Measurements from ENCODE around the gene LRCOL1.
"Not testable (repeated sequence)": the region's sequence is repeated elsewhere in the genome, so short reads cannot be mapped to it uniquely, and the experiment has no call there.

Gene LRCOL1

DNA sequence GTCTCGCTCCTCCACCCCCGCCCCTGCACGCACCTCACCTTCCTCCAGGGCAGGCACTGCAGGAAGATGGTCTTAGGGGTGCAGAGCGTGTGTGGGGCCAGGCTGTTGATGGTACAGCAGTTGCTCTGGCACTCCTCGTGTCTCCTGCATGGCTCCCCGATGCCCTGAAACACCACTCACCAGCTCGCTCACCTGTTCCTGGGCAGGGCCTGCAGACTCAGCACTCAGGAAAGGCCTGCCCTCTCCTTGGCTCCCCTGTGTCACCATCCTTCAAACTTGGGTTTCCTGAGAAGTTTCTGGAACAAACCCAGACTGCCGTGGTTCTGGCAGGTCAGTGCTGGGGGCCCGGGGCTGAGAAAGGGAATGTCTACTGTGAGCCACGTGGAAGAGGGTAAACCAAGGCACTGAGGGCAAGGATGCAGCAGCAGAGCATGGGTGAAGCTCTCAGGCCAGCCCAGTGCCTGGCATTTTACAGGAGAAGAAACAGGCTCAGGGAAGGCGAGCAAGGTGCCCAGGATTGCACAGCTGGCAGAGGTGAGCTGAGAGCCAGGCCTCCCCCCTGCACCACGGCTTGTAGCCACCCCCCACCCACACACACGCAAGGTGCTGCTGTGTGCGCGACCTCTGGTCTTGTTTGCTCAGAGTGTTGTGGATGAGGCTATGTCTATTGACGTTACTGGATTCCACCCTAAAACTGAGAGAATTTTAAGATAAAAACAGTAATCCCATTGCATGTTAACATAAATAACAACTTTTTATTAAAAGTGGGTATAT lies 5.5 kb downstream of the LRCOL1 start:
- in situ Hi-C loops (cut with MboI; ENCODE audit: low pct_unique_long_range_greater_than_20kb, low sequenced_read_pairs): no loop called here
- no peak for DNase-seq

DNA sequence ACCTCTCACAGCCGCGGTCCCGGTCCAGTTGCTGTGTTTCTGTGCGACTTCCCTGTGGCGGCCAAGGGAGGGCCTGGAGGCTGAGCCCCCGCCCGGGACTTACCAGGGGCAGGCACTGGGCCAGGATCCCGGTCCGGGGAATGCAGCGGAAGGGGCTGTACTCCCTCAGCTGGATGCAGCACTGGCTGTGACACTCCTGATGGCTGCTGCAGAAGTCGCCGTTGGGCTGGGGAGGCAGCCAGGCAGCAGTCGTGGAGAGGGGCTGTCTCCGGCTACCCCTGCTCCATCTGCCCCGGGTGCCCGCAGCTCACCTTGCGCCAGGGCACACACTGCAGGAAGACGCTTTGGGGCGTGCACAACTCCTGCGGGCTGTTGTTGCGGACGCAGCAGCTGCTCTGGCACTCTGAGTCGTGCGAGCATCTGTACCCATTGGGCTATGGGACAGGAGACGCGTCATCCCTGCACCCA lies 6.2 kb downstream of the LRCOL1 start:
- DNase-seq: no peak
- in situ Hi-C loops (cut with MboI; ENCODE audit: low pct_unique_long_range_greater_than_20kb, low sequenced_read_pairs): no loop called here

DNA sequence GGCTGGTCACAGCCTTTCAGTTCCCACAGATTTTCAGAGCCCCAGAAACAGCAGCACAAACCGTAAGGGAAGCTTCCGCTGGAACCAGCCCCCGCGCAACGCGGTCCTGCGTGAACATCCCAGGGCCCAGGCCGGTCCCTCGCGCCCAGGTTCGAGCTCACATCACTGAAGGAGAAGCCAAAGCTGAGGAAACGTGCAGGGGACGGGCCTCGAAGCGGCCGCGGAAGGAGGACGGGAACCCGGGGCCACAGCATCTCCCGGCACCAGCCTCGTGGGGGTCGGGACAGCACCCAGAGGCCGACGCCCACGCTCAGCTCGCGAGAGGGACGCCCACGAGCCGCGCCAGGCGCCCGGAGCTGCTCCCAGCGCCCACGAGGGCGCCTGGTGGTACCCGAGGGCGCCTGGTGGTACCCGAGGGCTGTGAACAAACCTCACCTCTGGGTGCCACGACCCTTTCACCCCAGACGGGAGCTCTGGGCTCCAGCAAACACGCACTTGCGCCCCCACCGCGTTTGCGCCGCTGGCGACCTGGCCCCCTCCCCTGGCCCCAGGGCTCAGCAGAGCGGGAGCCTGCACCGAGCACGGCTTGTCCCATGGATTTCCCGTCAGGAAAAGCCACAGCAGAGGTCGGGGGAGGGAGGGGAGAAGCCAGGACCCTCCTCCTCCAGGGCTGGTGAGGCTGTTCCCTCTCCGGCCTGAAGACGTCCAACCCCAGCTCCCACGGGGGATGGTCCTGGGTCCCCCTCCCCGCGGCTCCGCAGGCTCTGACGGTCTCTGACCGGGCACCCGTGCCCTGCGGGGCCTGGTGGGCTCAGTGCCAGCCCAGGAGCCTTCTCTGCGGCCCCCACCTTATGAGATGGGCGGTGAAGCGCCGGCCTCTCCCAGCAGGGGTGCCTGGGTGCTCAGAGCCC lies 6.9 kb downstream of the LRCOL1 start:
- in situ Hi-C loops (cut with MboI; ENCODE audit: low pct_unique_long_range_greater_than_20kb, low sequenced_read_pairs): no loop called here
- no peak for DNase-seq

DNA sequence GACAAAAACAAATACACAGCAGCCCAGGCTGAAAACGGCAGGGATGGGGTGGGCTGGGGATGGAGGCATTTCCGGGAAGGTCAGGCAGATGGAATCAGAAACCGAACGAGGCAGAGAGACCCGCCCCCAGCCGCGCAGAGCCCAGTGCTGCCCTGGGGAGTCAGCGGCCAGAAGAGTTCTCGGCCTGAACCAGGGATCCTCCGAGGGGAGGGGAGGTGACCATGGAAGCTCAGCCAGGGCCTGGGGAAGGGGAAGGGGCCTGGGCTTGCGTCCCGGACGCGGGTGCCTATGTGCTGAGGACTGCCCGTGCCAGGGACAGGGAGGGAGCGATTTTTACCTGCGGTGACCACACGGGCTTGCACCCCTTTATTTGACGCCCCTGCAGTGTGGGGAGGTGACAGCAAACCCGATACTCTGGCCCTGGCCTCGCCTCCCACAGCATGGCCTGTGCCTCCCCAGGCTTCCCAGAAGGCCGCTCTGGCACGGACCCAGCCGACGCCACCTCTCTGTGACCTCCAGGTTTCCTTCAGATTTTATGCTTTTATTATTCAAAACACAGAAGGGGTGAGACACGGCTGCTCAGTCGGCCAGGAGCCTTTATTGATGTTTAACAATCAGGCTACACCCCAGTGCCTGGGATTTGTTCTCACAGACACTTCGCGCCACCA lies 7.7 kb downstream of the LRCOL1 start:
- in situ Hi-C loops (cut with MboI; ENCODE audit: low pct_unique_long_range_greater_than_20kb, low sequenced_read_pairs): no loop called here
- DNase-seq: no peak

DNA sequence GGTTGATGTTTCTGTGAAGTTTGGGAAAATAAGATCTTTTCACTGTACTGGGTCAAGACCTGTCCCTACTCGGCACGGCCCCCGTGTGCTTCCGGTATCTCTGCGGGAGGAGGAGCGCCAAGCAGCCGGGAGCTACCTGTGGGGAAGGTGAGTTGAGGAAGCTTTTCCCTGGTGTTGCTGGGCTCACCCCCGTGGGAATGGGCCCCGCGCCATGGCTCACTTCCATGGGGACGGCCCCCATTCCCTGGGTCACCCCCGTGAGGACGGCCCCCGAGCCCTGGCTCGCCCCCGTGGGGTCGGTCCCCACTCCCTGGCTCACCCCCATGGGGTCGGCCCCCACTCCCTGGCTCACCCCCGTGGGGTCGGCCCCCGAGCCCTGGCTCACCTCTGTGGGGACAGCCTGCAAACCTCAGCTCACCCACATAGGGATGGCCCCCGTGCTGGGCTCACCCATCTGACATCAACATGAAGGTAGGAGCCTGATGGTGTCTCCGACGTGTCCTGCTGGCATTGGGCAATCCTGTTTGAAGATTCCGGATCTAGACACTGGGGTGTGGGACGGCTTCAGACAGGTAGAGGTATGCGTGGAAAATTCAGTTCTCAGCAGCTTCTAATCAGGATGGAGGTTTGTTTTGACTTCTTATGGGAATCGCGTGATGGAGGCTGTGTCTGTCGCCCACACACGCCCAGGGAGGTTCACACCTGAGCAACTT lies 9.1 kb downstream of the LRCOL1 start:
- in situ Hi-C loops (cut with MboI; ENCODE audit: low pct_unique_long_range_greater_than_20kb, low sequenced_read_pairs): no loop called here
- DNase-seq: no peak

DNA sequence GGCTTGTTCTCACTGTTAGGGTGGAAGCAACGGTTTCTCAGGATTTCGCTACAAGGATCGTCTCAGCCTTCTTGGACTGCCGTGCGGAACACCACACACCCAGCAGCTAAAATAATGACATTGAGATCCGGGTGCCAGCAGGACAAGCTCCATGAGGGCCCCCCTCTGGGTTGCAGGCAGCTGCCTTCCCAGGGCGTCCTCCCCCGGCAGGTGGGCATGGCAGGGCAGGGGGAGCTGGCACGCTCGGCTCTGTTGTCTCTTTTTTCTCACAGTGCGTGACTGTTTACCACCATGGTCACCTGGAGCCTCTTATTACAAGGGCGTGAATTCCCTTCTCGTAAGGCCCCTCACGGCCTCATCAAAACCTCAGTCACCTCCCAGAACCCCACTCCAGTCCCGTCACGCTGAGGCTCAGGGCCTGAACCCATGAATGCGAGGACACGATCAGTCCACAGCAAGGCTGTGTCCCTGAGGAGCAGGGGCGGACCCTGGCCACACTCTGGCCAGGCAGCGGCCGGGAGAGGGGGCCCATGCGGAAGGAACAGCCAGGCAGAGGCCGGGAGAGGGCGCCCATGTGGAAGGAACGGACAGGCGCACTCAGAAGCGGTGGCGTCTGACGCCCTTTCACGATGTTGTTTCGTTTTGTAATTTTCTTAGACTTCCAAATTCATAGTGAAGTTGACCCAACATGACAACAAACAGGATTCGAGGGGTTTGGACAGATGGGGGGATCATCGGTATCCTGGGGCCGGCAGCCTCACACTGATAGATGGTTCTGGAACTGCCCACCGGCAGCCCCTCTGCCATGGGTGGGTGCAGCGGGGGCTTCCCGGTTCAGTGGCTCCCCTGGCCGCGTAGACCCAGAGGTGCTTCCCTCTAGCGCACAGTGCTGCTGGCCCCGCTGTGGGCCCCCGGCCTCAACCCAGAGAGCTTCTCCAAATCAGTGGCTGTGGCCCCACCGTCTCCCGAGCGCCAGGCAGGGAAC lies 10.0 kb downstream of the LRCOL1 start:
- in situ Hi-C loops (cut with MboI; ENCODE audit: low pct_unique_long_range_greater_than_20kb, low sequenced_read_pairs): no loop called here
- DNase-seq: peak; percentile 70

DNA sequence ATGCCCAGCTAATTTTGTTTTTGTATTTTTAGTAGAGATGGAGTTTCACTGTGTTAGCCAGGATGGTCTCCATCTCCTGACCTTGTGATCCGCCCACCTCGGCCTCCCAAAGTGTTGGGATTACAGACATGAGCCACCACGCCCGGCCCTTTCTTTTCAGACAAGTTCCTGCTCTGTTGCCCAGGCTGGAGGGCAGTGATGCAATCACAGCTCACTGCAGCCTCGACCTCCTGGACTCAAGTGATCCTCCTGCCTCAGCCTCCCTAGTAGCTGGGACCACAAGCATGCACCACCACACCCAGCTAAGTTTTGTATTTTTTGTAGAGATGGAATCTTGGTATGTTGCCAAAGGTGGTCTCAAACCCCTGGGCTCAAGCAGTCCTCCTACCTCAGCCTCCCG lies 10.9 kb downstream of the LRCOL1 start:
- DNase-seq; in situ Hi-C loops (cut with MboI; ENCODE audit: low pct_unique_long_range_greater_than_20kb, low sequenced_read_pairs): not testable (repeated sequence)

DNA sequence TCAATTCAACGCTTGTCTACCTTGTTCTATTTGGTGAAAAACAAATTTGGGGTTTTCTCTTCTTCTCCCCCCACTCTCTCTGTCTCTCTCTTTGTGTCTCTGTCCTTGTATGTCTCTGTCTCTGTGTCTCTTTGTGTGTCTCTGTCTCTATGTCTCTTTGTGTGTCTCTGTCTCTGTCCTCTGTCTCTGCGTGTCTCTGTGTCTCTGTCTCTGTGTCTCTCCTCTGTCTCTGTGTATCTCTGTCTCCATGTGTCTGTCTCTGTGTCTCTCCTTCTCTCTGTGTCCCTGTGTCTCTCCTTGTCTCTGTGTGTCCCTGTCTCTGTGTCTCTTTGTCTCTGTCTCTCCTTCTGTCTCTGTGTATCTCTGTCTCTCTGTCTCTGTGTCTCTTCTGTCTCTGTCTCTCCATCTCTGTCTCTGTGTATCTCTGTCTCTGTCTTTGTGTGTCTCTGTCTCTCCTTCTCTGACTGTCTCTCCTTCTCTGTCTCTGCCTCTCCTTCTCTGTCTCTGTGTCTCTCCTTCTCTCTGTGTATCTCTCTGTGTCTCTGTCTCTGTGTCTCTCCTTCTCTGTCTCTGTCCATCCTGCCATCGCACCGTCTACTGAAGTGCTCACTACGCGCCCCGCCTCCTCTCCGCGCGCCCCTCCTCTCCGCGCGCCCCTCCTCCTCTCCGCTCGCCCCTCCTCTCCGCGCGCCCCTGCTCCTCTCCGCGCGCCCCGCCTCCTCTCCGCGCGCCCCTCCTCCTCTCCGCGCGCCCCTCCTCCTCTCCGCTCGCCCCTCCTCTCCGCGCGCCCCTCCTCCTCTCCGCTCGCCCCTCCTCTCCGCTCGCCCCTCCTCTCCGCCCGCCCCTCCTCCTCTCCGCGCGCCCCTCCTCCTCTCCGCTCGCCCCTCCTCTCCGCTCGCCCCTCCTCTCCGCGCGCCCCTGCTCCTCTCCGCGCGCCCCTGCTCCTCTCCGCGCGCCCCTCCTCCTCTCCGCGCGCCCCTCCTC lies 12.8 kb downstream of the LRCOL1 start:
- in situ Hi-C loops (cut with MboI; ENCODE audit: low pct_unique_long_range_greater_than_20kb, low sequenced_read_pairs): no loop called here
- no peak for DNase-seq

DNA sequence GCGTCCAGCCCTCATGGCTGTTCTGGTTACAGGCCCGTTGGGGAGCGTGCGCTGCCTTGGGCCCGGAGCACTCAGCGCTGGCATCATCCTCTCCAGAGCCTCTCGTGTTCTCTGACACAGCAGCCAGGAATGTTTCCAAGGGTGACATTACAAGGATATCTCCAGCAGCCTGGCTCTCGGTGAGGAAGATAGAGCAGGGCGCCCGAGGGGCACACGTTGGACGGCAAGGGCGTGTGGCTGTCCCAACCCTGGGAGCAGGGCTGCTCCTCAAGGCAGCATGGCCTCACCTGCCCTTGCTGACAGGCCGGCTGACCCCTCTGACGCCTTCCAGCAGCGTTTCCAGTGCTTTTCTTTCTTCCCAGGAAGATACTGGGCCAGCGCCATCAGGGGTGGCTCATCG lies 14.4 kb downstream of the LRCOL1 start:
- in situ Hi-C loops (cut with MboI; ENCODE audit: low pct_unique_long_range_greater_than_20kb, low sequenced_read_pairs): no loop called here

DNA sequence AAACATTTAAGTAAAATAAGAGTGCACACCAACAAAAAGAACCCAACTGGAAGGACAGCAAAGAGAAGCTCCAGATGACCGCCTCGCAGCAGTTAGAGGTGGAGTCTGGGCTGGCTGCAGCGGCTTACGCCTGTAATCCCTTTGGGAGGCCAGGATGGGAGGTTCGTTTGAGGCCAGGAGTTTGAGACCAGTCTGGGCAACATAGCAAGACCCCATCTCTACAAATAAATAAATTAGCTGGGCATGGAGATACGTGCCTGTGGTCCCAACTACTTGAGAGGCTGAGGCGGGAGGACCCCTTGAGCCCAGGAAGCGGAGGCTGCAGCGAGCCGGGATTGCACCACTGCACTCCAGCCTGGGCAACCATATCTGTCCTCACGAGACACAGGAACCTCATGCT lies 15.2 kb downstream of the LRCOL1 start:
- in situ Hi-C loops (cut with MboI; ENCODE audit: low pct_unique_long_range_greater_than_20kb, low sequenced_read_pairs): no loop called here
- DNase-seq: no peak

More for the DNA sequence above, 14.4 kb downstream of the LRCOL1 start:
- DNase-seq: no peak

DNA sequence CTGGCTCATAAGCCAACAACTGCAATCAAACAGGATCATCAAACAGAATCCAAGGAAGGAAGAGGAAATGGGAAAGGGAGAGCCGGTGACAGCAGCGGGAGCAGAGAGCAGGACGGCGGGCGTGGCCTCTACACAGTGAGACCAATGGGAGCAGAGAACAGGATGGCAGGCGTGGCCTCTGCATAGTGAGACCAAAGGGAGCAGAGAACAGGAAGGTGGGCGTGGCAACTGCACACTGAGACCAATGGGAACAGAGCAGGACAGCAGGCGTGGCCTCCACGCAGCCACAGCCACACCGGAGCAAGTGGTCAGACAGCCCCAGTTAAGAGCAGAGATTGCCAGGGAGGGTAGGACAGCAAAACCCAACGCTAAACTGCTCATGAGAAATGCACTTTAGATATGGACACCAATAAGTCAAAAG lies 16.4 kb downstream of the LRCOL1 start:
- peak; percentile 69 for DNase-seq
- in situ Hi-C loops (cut with MboI; ENCODE audit: low pct_unique_long_range_greater_than_20kb, low sequenced_read_pairs): no loop called here

DNA sequence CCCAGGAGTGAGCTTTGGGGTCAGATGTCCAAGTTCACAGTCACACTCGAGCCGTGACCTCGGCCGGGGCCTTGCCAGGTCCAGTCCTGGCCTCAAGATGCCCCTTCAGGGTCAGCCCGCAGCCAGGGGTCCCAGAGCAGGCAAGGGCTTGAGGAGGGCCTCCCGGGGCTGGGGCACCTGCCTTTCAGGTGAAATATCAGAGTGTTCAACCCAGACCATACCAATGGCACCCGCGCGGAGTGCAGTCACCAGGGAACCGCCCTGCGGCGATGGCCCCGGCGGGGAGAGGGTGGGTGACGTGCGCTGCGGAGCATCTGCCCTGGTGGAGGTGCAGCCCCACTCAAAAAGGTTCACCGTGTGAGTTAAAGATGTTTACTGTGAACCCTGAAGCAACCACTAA lies 16.9 kb downstream of the LRCOL1 start:
- in situ Hi-C loops (cut with MboI; ENCODE audit: low pct_unique_long_range_greater_than_20kb, low sequenced_read_pairs): no loop called here
- DNase-seq: no peak

DNA sequence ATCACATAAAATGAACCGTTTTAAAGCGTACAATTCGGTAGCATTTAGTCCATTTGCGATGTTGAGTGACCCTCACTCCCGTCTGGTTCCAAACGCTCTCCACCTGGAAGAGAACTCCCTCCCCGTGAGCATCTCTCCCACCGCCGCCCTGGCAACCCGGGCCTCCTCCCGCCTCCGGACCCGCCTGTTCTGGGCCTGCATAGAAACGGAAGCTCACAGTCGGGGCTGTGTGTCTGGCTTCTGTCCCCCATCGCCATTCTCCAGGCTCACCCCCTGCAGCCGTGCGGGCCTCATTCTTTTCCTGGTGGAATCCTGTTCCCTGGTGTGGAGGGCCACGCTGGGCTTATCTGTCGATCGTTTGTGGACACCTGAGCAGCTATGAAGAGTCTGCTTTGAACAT lies 17.3 kb downstream of the LRCOL1 start:
- in situ Hi-C loops (cut with MboI; ENCODE audit: low pct_unique_long_range_greater_than_20kb, low sequenced_read_pairs): no loop called here
- no peak for DNase-seq

DNA sequence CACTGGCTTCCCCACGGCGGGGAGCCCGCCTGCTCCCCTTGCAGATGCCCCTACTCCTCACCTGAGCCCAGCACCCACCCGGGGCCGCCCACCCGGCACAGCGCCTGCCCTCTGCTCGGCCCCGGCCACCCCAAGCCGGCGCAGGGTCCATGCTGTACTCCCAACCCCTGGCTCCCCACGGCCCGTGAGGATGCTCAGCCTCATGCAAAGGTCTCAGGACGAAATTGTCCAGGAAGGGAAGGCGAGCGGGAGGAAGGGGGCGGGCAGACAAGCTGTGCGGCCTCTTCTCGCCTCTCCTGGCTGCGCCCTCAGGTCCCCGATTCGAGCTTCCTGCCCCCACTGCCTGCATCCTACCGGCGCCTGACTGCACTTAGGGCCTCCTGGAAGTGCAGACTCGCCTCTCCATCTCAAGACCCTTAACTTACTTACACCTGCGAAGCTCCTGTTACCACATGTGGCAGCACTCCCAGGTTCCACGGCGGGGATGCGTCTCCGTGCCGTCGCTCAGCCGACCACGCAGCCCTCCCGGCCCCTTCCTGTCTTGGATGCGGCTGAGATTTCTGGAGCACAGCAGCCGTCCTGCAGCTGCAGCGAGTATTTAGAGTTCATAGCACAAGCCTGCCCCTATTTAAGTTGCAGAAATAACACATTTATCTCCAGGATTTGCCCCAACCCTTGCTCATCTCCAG lies 18.0 kb downstream of the LRCOL1 start:
- DNase-seq: no peak
- in situ Hi-C loops (cut with MboI; ENCODE audit: low pct_unique_long_range_greater_than_20kb, low sequenced_read_pairs): no loop called here

DNA sequence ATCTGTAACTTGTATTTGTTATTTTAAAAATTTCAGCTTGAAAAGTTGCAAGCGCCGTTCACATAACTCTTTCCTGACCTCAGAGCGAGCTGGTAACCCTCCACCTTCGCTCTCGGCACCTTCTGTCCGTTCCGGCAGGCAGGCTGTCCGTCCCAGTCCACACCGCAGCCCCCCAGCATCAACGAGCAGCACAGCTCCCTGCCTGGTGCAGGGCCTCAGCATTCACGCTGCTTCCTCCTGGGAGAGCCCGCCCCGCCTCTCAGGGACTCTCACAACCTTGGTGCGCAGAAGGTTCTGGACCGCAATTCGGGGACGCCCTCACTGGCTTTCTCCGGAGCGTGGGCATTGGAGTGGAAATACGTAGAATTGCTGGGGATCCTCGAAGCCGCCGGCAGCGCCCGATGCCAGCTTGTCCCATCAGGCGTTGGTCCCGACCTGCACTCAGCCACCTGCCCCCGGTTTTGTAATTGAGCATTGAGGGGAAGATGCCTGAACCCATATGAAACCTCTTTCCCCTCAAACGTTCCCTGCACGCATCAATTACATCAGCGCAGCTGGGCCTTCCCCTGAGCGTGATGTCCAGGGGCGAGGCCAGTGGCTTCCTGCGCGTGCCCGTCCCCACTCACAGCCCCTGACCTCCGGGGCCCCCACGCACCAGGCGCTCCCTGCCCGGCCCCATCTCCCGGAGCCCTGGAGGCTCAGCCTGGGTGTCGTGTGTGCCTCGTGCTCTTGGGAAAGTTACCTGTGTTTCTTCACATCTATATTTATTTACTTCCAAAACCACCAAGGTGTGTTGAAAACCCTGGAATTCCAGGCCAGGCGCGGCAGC lies 19.1 kb downstream of the LRCOL1 start:
- in situ Hi-C loops (cut with MboI; ENCODE audit: low pct_unique_long_range_greater_than_20kb, low sequenced_read_pairs): no loop called here
- no peak for DNase-seq
